Suprapubic skin (tissue), 4 donors: ENCODE data around the gene CFAP100.

Experiments used
- EP300 ChIP-seq: sonication (generic); formaldehyde crosslinking; IDR thresholded peaks from one replicate; pipeline ENCODE4 v1.6.1; 2017; ENCODE audit warnings: antibody characterized with exemption
- POLR2A ChIP-seq, 2 donors: fragments of 450-650 bp; IDR thresholded peaks; one replicate each; pipeline ENCODE4 v1.6.1; 2017; ENCODE audit warnings: antibody characterized with exemption in 2 of 2, mild to moderate bottlenecking in 2 of 2, moderate library complexity in 2 of 2
- POLR2AphosphoS5 ChIP-seq, 3 donors: sonication (generic); formaldehyde crosslinking; IDR thresholded peaks; one replicate each; pipeline ENCODE4 v1.6.1; 2017; ENCODE audit warnings: antibody characterized with exemption in 3 of 3
- TF ChIP-seq, protein P1 (sequence below), 2 donors: fragments of 200-600 bp in 1 of 2; fragments of 450-650 bp in 1 of 2; sonication (generic) in 1 of 2; IDR thresholded peaks; one replicate each; pipeline ENCODE4 v1.5.1; 2016 to 2019; ENCODE audit warnings: antibody characterized with exemption in 2 of 2, mild to moderate bottlenecking in 1 of 2, moderate library complexity in 1 of 2

DNA sequence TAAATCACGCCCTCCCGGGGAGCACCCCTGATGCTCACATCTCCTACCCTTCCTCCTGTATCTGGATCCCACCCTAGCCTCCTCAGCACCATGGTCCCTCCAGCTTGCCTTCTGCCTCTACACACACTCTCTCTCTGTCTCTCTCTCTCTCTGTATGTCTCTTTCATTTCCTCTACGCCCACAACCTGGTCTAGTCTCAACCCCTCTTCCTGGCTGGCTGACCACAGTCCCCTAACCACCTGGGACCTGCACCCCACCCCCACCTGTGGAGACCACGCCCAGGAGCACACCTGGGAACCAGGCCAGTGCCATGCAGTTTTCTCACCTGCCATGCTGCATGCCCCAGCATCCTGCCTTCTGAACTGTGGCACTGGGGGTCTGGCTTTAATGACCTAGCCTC is 4.0 kb upstream of the CFAP100 start:
- no peak for TF ChIP-seq POLR2A (IDR thresholded peaks at IDR 0.05)
- TF ChIP-seq, protein P1, sequence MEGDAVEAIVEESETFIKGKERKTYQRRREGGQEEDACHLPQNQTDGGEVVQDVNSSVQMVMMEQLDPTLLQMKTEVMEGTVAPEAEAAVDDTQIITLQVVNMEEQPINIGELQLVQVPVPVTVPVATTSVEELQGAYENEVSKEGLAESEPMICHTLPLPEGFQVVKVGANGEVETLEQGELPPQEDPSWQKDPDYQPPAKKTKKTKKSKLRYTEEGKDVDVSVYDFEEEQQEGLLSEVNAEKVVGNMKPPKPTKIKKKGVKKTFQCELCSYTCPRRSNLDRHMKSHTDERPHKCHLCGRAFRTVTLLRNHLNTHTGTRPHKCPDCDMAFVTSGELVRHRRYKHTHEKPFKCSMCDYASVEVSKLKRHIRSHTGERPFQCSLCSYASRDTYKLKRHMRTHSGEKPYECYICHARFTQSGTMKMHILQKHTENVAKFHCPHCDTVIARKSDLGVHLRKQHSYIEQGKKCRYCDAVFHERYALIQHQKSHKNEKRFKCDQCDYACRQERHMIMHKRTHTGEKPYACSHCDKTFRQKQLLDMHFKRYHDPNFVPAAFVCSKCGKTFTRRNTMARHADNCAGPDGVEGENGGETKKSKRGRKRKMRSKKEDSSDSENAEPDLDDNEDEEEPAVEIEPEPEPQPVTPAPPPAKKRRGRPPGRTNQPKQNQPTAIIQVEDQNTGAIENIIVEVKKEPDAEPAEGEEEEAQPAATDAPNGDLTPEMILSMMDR (IDR thresholded peaks at IDR 0.05), result no peak
- TF ChIP-seq EP300, result no peak
- no peak for TF ChIP-seq POLR2AphosphoS5 (IDR thresholded peaks at IDR 0.05)
